ENCODE measurements around the gene PCDHB16.

DNA sequence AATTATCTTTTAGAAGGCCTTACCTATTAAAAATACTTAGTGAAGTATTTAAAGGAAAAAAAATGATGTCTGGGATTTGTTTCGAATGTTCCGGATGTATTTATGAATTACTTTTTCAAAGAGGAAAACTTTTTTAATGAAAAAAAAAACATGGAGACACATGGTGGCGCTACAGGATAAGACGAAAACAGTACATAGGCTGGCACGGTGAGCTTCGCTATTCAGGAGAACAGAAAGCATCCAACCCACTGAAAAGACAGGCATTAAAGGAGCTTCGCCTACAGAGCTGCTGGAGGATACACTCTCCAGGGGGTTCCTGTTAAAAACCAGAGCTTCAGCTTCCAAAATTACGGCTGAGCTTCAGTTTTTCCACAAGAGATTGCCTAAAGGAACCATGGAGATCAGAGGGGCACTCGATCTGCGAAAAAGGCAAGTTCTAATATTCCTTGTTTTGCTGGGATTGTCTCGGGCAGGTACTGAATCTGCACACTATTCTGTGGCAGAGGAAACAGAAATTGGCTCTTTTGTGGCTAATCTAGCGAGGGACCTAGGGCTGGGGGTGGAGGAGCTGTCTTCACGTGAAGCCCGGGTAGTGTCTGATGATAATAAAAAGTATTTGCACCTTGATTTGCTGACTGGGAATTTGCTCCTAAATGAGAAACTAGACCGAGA, 41.1 kb downstream of the PCDHB16 start, which contains the start of gene PCDHB14:
- TF ChIP-seq, protein P1, sequence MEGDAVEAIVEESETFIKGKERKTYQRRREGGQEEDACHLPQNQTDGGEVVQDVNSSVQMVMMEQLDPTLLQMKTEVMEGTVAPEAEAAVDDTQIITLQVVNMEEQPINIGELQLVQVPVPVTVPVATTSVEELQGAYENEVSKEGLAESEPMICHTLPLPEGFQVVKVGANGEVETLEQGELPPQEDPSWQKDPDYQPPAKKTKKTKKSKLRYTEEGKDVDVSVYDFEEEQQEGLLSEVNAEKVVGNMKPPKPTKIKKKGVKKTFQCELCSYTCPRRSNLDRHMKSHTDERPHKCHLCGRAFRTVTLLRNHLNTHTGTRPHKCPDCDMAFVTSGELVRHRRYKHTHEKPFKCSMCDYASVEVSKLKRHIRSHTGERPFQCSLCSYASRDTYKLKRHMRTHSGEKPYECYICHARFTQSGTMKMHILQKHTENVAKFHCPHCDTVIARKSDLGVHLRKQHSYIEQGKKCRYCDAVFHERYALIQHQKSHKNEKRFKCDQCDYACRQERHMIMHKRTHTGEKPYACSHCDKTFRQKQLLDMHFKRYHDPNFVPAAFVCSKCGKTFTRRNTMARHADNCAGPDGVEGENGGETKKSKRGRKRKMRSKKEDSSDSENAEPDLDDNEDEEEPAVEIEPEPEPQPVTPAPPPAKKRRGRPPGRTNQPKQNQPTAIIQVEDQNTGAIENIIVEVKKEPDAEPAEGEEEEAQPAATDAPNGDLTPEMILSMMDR (IDR thresholded peaks at IDR 0.05), result no peak
- TF ChIP-seq POLR2A (IDR thresholded peaks at IDR 0.05), result no peak
- TF ChIP-seq EP300 (IDR thresholded peaks at IDR 0.05), result no peak
